HEK293T (cell line): ENCODE data around the gene ARID3A.
"Not testable (repeated sequence)": the region's sequence is repeated elsewhere in the genome, so short reads cannot be mapped to it uniquely, and the experiment has no call there.

Source experiments
- CTCF ChIA-PET: fragments of 350-600 bp; formaldehyde crosslinking; extraction: SDS; loops from one replicate; lab custom pipeline; 2021; ENCODE audit warnings: antibody characterized with exemption, inconsistent platforms; lab: Yijun Ruan, JAX
- POLR2A ChIA-PET: fragments of 350-600 bp; formaldehyde crosslinking; extraction: SDS; loops from one replicate; lab custom pipeline; 2020; ENCODE audit warnings: antibody characterized with exemption, inconsistent platforms; lab: Yijun Ruan, JAX
- DNase-seq: peaks from one replicate; pipeline ENCODE4 v3.0.0; 2012; ENCODE audit warnings: mixed read lengths; ENCODE audit errors: extremely low spot score
- ARNT ChIP-seq: fragments of 450-650 bp; IDR thresholded peaks from 2 replicates; pipeline ENCODE4 v1.6.1; 2017; ENCODE audit warnings: mild to moderate bottlenecking
- BHLHE40 ChIP-seq: fragments of 450-650 bp; IDR thresholded peaks from 2 replicates; pipeline ENCODE4 v1.6.1; 2016; ENCODE audit warnings: mild to moderate bottlenecking, moderate library complexity, borderline replicate concordance
- CTBP1 ChIP-seq: fragments of 450-650 bp; IDR thresholded peaks from 2 replicates; pipeline ENCODE4 v1.6.1; 2016; ENCODE audit warnings: borderline replicate concordance
- ELF4 ChIP-seq: fragments of 450-650 bp; IDR thresholded peaks from 2 replicates; pipeline ENCODE4 v1.6.1; 2017; ENCODE audit warnings: antibody characterized with exemption
- FOXA1 ChIP-seq: fragments of 450-650 bp; IDR thresholded peaks from 2 replicates; pipeline ENCODE4 v1.6.1; 2016; ENCODE audit warnings: mild to moderate bottlenecking
- FOXK2 ChIP-seq: fragments of 450-650 bp; IDR thresholded peaks from 2 replicates; pipeline ENCODE4 v1.6.1; 2016; ENCODE audit warnings: mild to moderate bottlenecking
- FOXM1 ChIP-seq: fragments of 450-650 bp; IDR thresholded peaks from 2 replicates; pipeline ENCODE4 v1.6.1; 2017; ENCODE audit warnings: mild to moderate bottlenecking, borderline replicate concordance
- HDGF ChIP-seq: fragments of 450-650 bp; IDR thresholded peaks from 2 replicates; pipeline ENCODE4 v1.6.1; 2017; ENCODE audit warnings: antibody characterized with exemption, borderline replicate concordance
- L3MBTL2 ChIP-seq: fragments of 450-650 bp; conservative IDR thresholded peaks from 2 replicates; pipeline ENCODE4 v1.6.1; 2016; ENCODE audit warnings: mild to moderate bottlenecking
- LEF1 ChIP-seq: fragments of 450-650 bp; IDR thresholded peaks from 2 replicates; pipeline ENCODE4 v1.6.1; 2017; ENCODE audit warnings: mild to moderate bottlenecking, borderline replicate concordance
- NFRKB ChIP-seq: fragments of 450-650 bp; IDR thresholded peaks from 2 replicates; pipeline ENCODE4 v1.6.1; 2016; ENCODE audit warnings: mild to moderate bottlenecking, moderate library complexity
- PKNOX1 ChIP-seq: fragments of 450-650 bp; IDR thresholded peaks from 2 replicates; pipeline ENCODE4 v1.6.1; 2016
- SP1 ChIP-seq: fragments of 450-650 bp; IDR thresholded peaks from 2 replicates; pipeline ENCODE4 v1.6.1; 2017
- SUZ12 ChIP-seq: fragments of 450-650 bp; IDR thresholded peaks from 2 replicates; pipeline ENCODE4 v1.6.1; 2016; ENCODE audit warnings: mild to moderate bottlenecking
- TARDBP ChIP-seq: fragments of 450-650 bp; IDR thresholded peaks from 2 replicates; pipeline ENCODE4 v1.6.1; 2016
- ZNF384 ChIP-seq: fragments of 450-650 bp; IDR thresholded peaks from 2 replicates; pipeline ENCODE4 v1.6.1; 2016

Gene ARID3A

GRCh38 chr19:925526-926322 lies at the start of gene ARID3A:
Gene ARID3A (plus strand): TSS chr19:926035. CDS start chr19:929529, 3,494 bp downstream.
- CTCF ChIA-PET: no interaction called here
- DNase-seq: peak; percentile 83
- TF ChIP-seq HDGF (no peak), PKNOX1 (peak; percentile 54), LEF1 (no peak), L3MBTL2 (no peak), FOXA1 (no peak), FOXM1 (peak; percentile 45), FOXK2 (no peak), NFRKB (no peak), ARNT (no peak), ZNF384 (no peak)
- POLR2A ChIA-PET: no interaction called here

GRCh38 chr19:876089-876488 lies 49.7 kb upstream of the ARID3A start:
- TF ChIP-seq PKNOX1: no peak
- no peak for TF ChIP-seq FOXM1
- no peak for TF ChIP-seq FOXA1
- no peak for DNase-seq
- CTCF ChIA-PET: no interaction called here
- POLR2A ChIA-PET: no interaction called here

- no peak for DNase-seq
- CTCF ChIA-PET: no interaction called here
- TF ChIP-seq SP1 (no peak), PKNOX1 (no peak), HDGF (no peak), NFRKB (no peak), TARDBP (no peak), L3MBTL2 (no peak), ELF4 (no peak), FOXK2 (no peak), ZNF384 (no peak), FOXA1 (no peak), BHLHE40 (no peak), FOXM1 (no peak), LEF1 (no peak), CTBP1 (no peak), ARNT (no peak)
- POLR2A ChIA-PET: no interaction called here
Observed at GRCh38 chr19:876780-877314, 49.0 kb upstream of the ARID3A start.

GRCh38 chr19:877992-878660 lies 47.7 kb upstream of the ARID3A start:
- POLR2A ChIA-PET: not testable (repeated sequence)

GRCh38 chr19:878751-879561 lies 46.9 kb upstream of the ARID3A start:
- POLR2A ChIA-PET: interaction anchor here (1.3 kb wide), 1 partner anchor 14 kb away, joined by 3 read pairs; the partner anchor contains the start of genes MED16 and RNU6-9
- DNase-seq, CTCF ChIA-PET: not testable (repeated sequence)

More at GRCh38 chr19:877992-878660, 47.7 kb upstream of the ARID3A start:
- DNase-seq, CTCF ChIA-PET: not testable (repeated sequence)

GRCh38 chr19:879711-880438 lies 46.0 kb upstream of the ARID3A start:
- DNase-seq: no peak
- POLR2A ChIA-PET: interaction anchor here (1.3 kb wide), 1 partner anchor 13 kb away, joined by 3 read pairs; the partner anchor contains the start of genes MED16 and RNU6-9
- TF ChIP-seq BHLHE40: no peak
- TF ChIP-seq FOXM1: no peak
- no peak for TF ChIP-seq LEF1
- no peak for TF ChIP-seq NFRKB
- TF ChIP-seq TARDBP: no peak
- TF ChIP-seq ELF4: no peak
- TF ChIP-seq ARNT: no peak
- no peak for TF ChIP-seq HDGF
- no peak for TF ChIP-seq ZNF384
- no peak for TF ChIP-seq SUZ12
- no peak for TF ChIP-seq FOXA1
- CTCF ChIA-PET: no interaction called here
